Measurements from ENCODE around the gene ENDOU.

GRCh38 chr12:47715393-47715876, 9.9 kb downstream of the ENDOU start:
- TF ChIP-seq CTCF (IDR thresholded peaks at IDR 0.05) (peak; percentile 67 to 90 (median 79)), POLR2AphosphoS5 (IDR thresholded peaks at IDR 0.05) (no peak)

All from upper lobe of left lung (tissue), 4 donors.